HG03354 (cell line): ENCODE data around the gene LAMC2.

Experiments
- ATAC-seq: cut with Tn5 transposase; IDR thresholded peaks from one replicate; pipeline ENCODE4 v1.9.1; 2021; ENCODE audit warnings: mild to moderate bottlenecking; ENCODE audit not compliant: unreplicated experiment, poor library complexity, severe bottlenecking

The LAMC2 gene

GRCh38 chr1:183166454-183166853 is 19.6 kb upstream of the LAMC2 start:
- ATAC-seq, result no peak

DNA sequence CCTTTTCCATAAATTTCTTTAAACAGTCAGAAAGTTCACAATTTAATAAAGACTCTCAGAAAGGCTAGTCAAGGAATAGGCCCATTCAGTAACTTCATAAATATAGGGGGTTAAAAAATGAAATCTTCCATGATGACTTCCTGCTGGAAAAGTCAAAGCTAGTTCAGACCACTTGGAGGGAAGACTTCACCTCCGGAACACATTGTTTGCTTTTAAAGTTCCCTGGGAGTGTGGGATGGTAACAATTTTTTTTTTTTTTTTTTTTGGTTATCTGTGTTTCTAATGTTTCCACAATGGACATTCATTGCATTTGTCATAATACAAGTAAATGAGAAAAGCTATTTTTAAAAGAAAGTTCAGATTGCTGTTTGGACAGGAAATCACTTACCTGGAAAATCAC is 18.4 kb upstream of the LAMC2 start:
- no peak for ATAC-seq

DNA sequence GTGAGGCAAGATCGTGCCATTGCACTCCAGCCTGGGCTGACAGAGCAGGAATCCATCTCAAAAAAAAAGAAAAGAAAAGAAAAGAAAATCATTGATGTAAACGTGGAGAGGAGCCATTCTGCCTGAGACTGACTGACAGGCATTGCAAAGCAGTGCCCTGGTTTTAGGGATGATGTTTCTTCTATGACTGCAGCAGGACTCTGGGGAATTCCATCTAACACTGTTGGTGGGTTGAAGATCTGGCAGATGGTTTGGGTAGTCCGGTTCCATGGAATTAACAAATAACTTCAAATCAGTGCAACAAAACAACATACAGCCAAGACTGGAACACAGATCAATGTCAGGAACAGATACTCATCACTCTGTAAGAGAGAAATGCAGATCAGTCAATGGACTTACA is 17.8 kb upstream of the LAMC2 start:
- ATAC-seq, result no peak

DNA sequence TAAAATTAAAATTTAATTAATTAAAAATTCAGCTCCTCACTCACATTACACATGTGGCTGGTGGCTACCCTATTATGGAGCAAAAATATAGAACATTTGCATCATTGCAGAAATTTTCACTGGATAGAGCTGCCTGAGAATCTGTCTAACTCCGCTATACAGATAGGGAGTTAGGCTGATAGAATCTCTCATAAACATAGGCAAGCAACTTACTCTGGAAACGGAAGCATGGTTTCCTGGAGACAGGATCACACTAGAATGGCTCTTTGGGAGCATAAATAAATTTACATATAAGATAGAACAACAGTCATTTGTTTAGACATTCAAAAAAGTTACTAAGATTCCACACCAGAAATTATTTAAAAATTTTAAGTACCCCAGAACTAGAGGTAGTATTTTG is 12.2 kb upstream of the LAMC2 start:
- ATAC-seq, result no peak

DNA sequence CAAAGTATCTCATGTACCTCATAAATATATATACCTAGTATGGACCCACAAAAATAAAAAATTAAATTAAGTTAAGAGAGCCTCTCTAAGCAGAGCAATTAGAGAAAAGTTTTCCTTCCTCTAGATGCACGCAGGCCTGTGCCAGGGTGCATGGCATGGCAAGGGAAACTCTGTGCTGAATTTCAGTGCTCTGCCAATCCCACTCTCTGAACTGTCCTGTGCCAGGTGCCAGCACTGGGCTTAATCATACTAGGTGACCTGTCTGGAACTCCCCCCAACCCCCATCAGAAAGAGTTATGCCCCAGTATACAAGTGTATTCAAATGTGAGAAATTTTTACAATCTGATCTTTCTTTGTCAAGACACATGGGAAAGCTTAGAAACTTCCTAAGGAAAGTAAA is 10.4 kb upstream of the LAMC2 start:
- no peak for ATAC-seq

DNA sequence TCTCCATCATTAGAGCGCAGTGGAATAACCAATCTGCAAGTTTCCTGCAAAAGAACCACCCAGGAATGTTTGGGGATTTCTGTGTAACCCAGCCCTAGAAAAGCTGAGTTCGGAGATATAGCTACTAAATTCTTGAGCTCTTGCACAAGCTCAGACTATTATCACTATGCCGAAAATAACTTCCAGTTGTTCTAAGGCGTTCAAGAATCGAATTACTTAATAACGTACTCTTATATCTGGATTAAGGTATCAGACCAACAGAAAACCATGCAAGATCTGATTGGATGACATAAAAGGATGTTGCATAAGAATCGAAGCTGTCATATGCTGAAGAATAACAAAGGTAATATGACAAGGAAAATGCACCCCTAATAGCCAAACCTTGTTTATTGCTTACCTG is 7.5 kb upstream of the LAMC2 start:
- no peak for ATAC-seq

DNA sequence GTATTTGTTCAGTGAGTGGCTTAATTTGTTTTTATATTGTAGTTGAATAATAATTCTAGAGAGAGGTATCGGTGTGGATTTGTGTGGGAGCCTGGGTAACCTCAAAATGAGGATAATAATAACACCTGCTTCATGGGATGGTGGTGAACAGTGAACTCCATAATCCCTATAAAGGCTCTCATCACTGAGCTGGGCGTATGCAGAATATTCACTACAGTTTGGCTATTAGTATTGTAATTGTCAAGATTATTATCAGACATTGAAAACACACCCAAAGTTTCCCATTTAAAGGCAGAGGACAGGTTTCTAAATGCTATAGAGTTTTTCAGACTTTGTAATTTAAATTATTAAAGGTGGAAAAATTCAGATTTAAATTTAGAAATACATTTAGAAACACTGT is 7.0 kb upstream of the LAMC2 start:
- ATAC-seq, result no peak

- ATAC-seq, result peak; percentile 63
Measured at GRCh38 chr1:183180218-183180617, 5.8 kb upstream of the LAMC2 start.

DNA sequence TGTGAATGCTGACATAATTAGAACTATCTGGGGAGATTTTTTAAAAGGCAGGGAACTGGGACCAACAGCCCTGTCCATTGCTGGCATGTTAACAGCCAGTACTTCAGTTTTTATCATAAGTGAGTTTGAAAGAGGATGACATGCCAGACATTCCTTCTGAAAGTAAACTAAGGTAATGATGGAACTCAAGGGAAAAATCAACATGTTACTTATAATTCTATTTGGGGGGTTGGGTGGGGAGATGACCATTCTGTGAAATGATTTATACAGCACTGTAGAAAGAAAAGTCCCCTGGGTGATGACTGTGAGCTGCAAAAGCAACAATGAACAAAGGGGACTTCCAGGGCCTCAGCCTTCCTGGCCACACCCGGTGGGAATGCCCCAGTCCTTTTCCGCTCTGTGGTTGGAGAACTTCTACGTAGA is 5.4 kb upstream of the LAMC2 start:
- ATAC-seq, result peak; percentile 71

DNA sequence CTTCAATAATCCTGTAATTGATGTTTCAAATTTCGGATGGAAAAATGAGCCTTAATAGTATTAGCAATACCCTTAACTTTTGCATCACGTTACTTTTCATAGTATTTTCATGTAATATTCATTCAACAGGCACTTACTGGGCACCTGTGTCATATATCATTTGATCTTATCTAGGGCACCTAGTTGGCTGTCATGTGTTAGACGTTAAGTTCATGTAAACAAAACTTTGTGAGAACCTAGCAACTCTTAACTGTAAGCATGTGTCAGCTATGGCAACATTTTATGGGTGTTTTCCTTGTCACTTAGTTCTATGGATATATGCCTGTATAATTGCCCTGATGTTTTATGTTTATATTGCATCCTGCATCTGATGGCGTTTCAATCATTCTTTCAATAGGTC is 777 bp downstream of the LAMC2 start:
- ATAC-seq, result no peak

DNA sequence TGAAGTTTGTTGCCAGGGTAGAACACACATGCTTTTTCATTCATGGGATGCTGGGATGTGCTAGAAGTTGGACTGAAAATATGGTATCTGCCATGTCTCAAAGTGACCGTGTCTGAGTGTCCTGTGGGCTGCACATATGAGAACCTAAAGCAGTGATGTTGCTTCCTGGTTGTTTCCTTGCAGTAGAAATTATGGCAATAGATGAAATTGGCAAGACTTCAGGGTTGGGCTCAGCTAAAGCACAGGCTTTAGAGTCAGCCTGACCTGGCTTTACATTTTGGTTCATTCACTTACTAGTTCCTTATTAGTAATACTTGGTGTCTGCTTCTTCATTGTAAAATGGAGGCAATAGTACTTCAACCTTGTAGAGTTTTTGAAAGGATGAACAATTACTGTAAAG is 2.2 kb downstream of the LAMC2 start:
- no peak for ATAC-seq

GRCh38 chr1:183191833-183192232 is 5.8 kb downstream of the LAMC2 start:
- no peak for ATAC-seq

- no peak for ATAC-seq
Measured at GRCh38 chr1:183193963-183194525, 8.0 kb downstream of the LAMC2 start.

GRCh38 chr1:183194527-183195141 is 8.6 kb downstream of the LAMC2 start:
- ATAC-seq, result peak; percentile 95

- ATAC-seq, result peak; percentile 63
Measured at GRCh38 chr1:183195142-183195574, 9.1 kb downstream of the LAMC2 start.

DNA sequence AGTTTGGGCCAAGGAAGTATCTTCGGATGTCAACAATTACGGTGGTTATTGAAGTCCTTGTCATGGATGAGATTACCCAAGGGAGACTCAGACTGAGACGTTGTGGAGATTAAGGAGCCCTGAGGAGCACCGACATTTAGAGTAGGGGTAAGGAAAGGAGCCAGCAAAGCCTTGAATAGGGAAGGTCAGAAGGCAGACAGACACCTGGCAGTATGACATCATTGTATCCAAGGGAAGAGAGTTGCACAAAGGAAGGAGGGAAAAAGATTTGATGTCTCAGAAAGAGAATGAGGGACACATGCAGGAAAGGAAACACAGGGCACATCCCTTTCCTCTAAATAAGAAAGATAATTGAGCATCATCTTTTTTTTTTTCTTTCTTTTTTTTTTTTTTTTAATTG is 11.7 kb downstream of the LAMC2 start:
- ATAC-seq, result no peak

GRCh38 chr1:183198463-183198862 is 12.4 kb downstream of the LAMC2 start:
- no peak for ATAC-seq

GRCh38 chr1:183199304-183199703 is 13.2 kb downstream of the LAMC2 start:
- ATAC-seq, result no peak

DNA sequence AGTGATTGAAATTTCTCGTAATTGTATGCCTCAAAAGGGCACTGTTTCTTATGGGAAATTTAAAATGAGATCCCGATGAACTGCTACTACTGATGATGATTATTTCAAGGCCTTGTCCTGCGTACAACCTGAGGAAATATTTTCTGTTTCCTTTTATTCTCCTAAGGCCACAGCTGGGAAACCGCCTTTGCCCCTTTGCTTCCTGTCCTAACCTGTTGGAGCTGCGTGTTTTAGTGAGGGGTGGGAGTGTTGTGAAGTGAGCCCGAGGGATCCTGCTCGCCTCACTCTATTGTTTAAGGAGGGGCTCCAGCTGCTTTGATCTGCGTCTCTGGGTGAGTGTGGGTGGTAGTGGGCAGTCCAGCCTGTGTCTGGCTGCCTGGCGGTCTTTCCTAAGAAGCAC is 14.4 kb downstream of the LAMC2 start:
- ATAC-seq, result no peak

- no peak for ATAC-seq
Measured at GRCh38 chr1:183203094-183203493, 17.0 kb downstream of the LAMC2 start.

- ATAC-seq, result no peak
Measured at GRCh38 chr1:183205196-183205781, 19.2 kb downstream of the LAMC2 start.
